SU-DHL-6 (cell line): Measurements from ENCODE around the gene SKIC8.
A peak's percentile ranks its signal among the peaks of the same experiment; 100 is the strongest.

Experiments used
- H2AFZ ChIP-seq: fragments of 200-600 bp; sonication (generic); 2 replicates; pipeline ENCODE4 v1.6.1; 2014; ENCODE audit warnings: low read depth, mild to moderate bottlenecking, moderate library complexity, mixed read lengths, antibody characterized with exemption, low read length; ENCODE audit not compliant: severe bottlenecking
- H3F3A ChIP-seq: fragments of 200-600 bp; shearing (Covaris generic); 2 replicates; pipeline ENCODE4 v1.6.0; 2016; ENCODE audit warnings: antibody characterized with exemption, mild to moderate bottlenecking; ENCODE audit not compliant: insufficient read depth
- H3K27ac ChIP-seq: fragments of 200-600 bp; sonication (generic); 2 replicates; pipeline ENCODE4 v1.5.1; 2016; ENCODE audit warnings: low read depth, mild to moderate bottlenecking, low read length, moderate library complexity, mixed read lengths
- H3K27me3 ChIP-seq: fragments of 200-600 bp; sonication (generic), shearing (Covaris generic); 2 replicates; pipeline ENCODE4 v1.6.0; 2014; ENCODE audit warnings: mild to moderate bottlenecking, low read length
- H3K36me3 ChIP-seq: fragments of 200-600 bp; sonication (generic); 2 replicates; pipeline ENCODE4 v1.6.1; 2014; ENCODE audit warnings: mild to moderate bottlenecking, low read length, mixed read lengths
- H3K4me2 ChIP-seq: fragments of 300-600, 200-600 bp; shearing (Covaris generic), sonication (generic); 2 replicates; pipeline ENCODE4 v1.6.0; 2014; ENCODE audit warnings: low read length, low read depth, mild to moderate bottlenecking; ENCODE audit not compliant: poor library complexity, severe bottlenecking
- H3K4me3 ChIP-seq: fragments of 200-600 bp; sonication (generic); 2 replicates; pipeline ENCODE4 v1.5.1; 2014; ENCODE audit warnings: antibody characterized with exemption, low read length, mild to moderate bottlenecking, mixed read lengths; ENCODE audit not compliant: insufficient read depth, poor library complexity, severe bottlenecking
- H3K79me2 ChIP-seq: fragments of 200-600 bp; sonication (generic); 2 replicates; pipeline ENCODE4 v1.6.1; 2014; ENCODE audit warnings: mild to moderate bottlenecking, low read length, moderate library complexity; ENCODE audit not compliant: insufficient read depth
- H3K9ac ChIP-seq: fragments of 200-600 bp; sonication (generic); 2 replicates; pipeline ENCODE4 v1.7.0; 2014; ENCODE audit warnings: mild to moderate bottlenecking, low read length
- H3K9me2 ChIP-seq: fragments of 200-600 bp; sonication (generic); replicated peaks from 2 replicates; pipeline ENCODE4 v1.6.1; 2014; ENCODE audit warnings: low read length; ENCODE audit not compliant: insufficient read depth
- H3K9me3 ChIP-seq: fragments of 200-600 bp; sonication (generic); 2 replicates; pipeline ENCODE4 v1.6.1; 2014; ENCODE audit warnings: low read length, mixed read lengths; ENCODE audit not compliant: insufficient read depth
- H4K20me1 ChIP-seq: fragments of 200-600 bp; sonication (generic); 2 replicates; pipeline ENCODE4 v1.6.1; 2014; ENCODE audit warnings: low read depth, mild to moderate bottlenecking, antibody characterized with exemption, low read length, moderate library complexity, mixed read lengths
- CTCF ChIP-seq: fragments of 200-600 bp; sonication (generic); IDR thresholded peaks from one replicate; pipeline ENCODE4 v1.5.1; 2017; ENCODE audit warnings: antibody characterized with exemption, mild to moderate bottlenecking, low read length, moderate library complexity; ENCODE audit not compliant: insufficient read depth, poor library complexity, severe bottlenecking
- EZH2phosphoT487 ChIP-seq: fragments of 200-600 bp; sonication (generic), shearing (Covaris generic); conservative IDR thresholded peaks from 2 replicates; pipeline ENCODE4 v1.6.1; 2018; ENCODE audit warnings: mild to moderate bottlenecking, antibody characterized with exemption, low read length, moderate library complexity, mixed read lengths

SKIC8 gene

GRCh38 chr15:78242128-78242527 is 57.3 kb downstream of the SKIC8 start:
- Histone ChIP-seq H3K9me2 (no peaks in the 10 kb centered on the region), H3K4me3 (no peak overlapping the region), H3K27me3 (no peaks in the 10 kb centered on the region), H3K9ac (no peak overlapping the region), H3K9me3 (no peaks in the 10 kb centered on the region), H3K27ac (no peak overlapping the region), H3K4me2 (no peak overlapping the region), H3F3A (no peaks in the 10 kb centered on the region), H2AFZ (no peak overlapping the region), H3K36me3 (no peaks in the 10 kb centered on the region), H4K20me1 (no peaks in the 10 kb centered on the region), H3K79me2 (no peaks in the 10 kb centered on the region)
- TF ChIP-seq EZH2phosphoT487 = no peak
- TF ChIP-seq CTCF = no peak

- Histone ChIP-seq H3K79me2 (no peaks in the 10 kb centered on the region), H3K27ac (no peak overlapping the region), H3K9ac (no peak overlapping the region), H3K9me3 (no peaks in the 10 kb centered on the region), H4K20me1 (no peaks in the 10 kb centered on the region), H3F3A (no peaks in the 10 kb centered on the region), H3K36me3 (no peaks in the 10 kb centered on the region), H3K27me3 (no peaks in the 10 kb centered on the region), H3K4me3 (no peak overlapping the region), H2AFZ (no peak overlapping the region), H3K9me2 (no peaks in the 10 kb centered on the region), H3K4me2 (no peak overlapping the region)
- TF ChIP-seq EZH2phosphoT487 (no peak), CTCF (peak; percentile 71)
These were observed 58.4 kb downstream of the SKIC8 start for GRCh38 chr15:78241017-78241416.

- H4K20me1 ChIP-seq = no peaks in the 10 kb centered on the region
- H3K36me3 ChIP-seq = no peaks in the 10 kb centered on the region
- H3K9me3 ChIP-seq = no peaks in the 10 kb centered on the region
- H3K79me2 ChIP-seq = no peaks in the 10 kb centered on the region
- TF ChIP-seq EZH2phosphoT487 = no peak
- TF ChIP-seq CTCF = no peak
- H3K9me2 ChIP-seq = no peaks in the 10 kb centered on the region
- no peak overlapping the region for H3K4me3 ChIP-seq
- no peaks in the 10 kb centered on the region for H3F3A ChIP-seq
- no peak overlapping the region for H3K9ac ChIP-seq
- no peak overlapping the region for H2AFZ ChIP-seq
- no peaks in the 10 kb centered on the region for H3K27me3 ChIP-seq
- no peak overlapping the region for H3K27ac ChIP-seq
- no peak overlapping the region for H3K4me2 ChIP-seq
These were observed 59.6 kb downstream of the SKIC8 start for GRCh38 chr15:78239811-78240210.

- Histone ChIP-seq H2AFZ (no peak overlapping the region), H4K20me1 (no peaks in the 10 kb centered on the region), H3K27me3 (no peaks in the 10 kb centered on the region), H3K79me2 (no peaks in the 10 kb centered on the region), H3K9me3 (no peaks in the 10 kb centered on the region), H3K27ac (no peak overlapping the region), H3K4me3 (no peak overlapping the region), H3K36me3 (no peaks in the 10 kb centered on the region), H3F3A (no peaks in the 10 kb centered on the region), H3K9me2 (no peaks in the 10 kb centered on the region), H3K9ac (no peak overlapping the region), H3K4me2 (no peak overlapping the region)
- no peak for TF ChIP-seq CTCF
- TF ChIP-seq EZH2phosphoT487 = no peak
These were observed 62.3 kb downstream of the SKIC8 start for GRCh38 chr15:78237146-78237545.
